GM12873 (cell line): ENCODE data around the gene PLXNA2.

Experiments used
- CTCF ChIP-seq: IDR thresholded peaks from 2 replicates; pipeline ENCODE4 v1.5.1; 2012; ENCODE audit warnings: low read depth, mild to moderate bottlenecking, moderate library complexity, low read length, control low read depth; ENCODE audit not compliant: insufficient read depth; ENCODE audit errors: missing control alignments

Gene PLXNA2

GRCh38 chr1:208243967-208244916 lies at the start of gene PLXNA2:
Gene PLXNA2, minus strand, starts transcription at chr1:208244384. Its CDS starts 26,462 bp downstream, at chr1:208217922.
- TF ChIP-seq CTCF = no peak

GRCh38 chr1:208292908-208293307 lies 48.7 kb upstream of the PLXNA2 start:
- TF ChIP-seq CTCF = no peak

DNA sequence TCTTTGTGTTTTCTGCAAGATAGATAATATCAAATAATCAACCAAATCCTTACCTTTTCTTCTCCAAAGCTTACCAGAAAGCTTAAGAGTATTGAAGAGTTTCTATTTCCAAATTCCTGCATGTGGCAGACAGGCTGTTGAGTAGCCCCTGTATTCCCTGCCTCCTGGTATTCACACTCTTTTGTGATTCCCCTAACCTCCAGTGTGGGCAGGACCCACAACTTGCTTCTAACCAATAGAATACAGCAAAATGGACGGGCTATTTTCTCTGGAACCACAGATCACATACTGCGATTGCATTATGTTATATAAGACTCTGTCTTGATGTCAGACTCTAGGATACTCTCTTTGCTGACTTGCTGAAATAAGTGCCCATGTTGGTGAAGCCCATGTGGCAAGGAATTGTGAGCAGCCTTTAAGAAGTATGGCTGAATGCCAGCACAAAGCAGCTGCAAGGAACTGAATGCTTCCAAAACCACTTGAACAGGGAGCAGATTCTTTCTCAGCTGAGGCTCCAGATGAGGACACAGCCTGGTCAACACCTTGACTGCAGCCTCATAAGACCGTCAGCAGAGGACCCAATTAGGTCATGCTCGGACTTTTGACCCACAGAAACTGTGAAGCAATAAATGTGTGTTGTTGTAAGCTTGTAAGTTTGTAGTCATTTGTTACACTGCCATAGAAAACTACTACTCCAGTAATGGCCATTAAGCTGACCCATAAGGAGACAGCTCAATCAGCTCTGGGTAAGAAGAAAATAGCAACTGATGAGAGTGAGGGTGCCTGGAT lies 47.9 kb upstream of the PLXNA2 start:
- TF ChIP-seq CTCF = no peak

- TF ChIP-seq CTCF = no peak
Observed at GRCh38 chr1:208291129-208291528, 46.9 kb upstream of the PLXNA2 start.

DNA sequence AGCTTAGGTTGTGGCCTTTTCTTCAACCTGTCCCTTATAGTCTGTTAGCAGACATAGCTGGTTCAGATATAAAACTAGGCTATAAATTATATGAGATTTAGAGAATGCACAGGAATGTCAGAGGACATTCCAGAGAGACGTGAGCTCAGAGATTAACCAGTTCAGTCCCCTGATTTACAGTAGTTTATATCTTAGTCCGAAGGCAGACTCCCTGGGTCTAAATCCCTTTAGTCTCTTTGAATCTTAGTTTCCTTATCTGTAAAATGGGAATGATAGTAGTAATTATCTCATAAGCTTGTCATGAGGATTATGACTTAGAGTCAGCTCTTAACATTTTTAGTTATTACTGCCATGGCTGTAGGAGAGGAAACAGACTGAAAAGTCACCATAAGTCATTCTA lies 45.5 kb upstream of the PLXNA2 start:
- no peak for TF ChIP-seq CTCF

GRCh38 chr1:208288495-208288894 lies 44.3 kb upstream of the PLXNA2 start:
- TF ChIP-seq CTCF = no peak
